GM19035 (cell line): Measurements from ENCODE around the gene TPRN.

ENCODE experiments used
- ATAC-seq: cut with Tn5 transposase; IDR thresholded peaks from one replicate; pipeline ENCODE4 v1.9.1; 2021; ENCODE audit not compliant: unreplicated experiment

Gene TPRN

GRCh38 chr9:137174722-137175293 lies 25.7 kb downstream of the TPRN start:
- ATAC-seq, result no peak

GRCh38 chr9:137173796-137174664 lies 26.5 kb downstream of the TPRN start:
- ATAC-seq, result no peak

GRCh38 chr9:137172901-137173795 lies 27.4 kb downstream of the TPRN start:
- ATAC-seq, result no peak

GRCh38 chr9:137171149-137171900 lies 29.2 kb downstream of the TPRN start:
- no peak for ATAC-seq

- ATAC-seq, result no peak
Measured at GRCh38 chr9:137170486-137171148, 29.9 kb downstream of the TPRN start.

- no peak for ATAC-seq
Measured at GRCh38 chr9:137169896-137170358, 30.6 kb downstream of the TPRN start, which contains the start of gene LRRC26. Gene LRRC26, minus strand, starts transcription at chr9:137170051. Its CDS starts 108 bp downstream, at chr9:137169943.

GRCh38 chr9:137168904-137169856 lies 31.4 kb downstream of the TPRN start:
- no peak for ATAC-seq

GRCh38 chr9:137168573-137168903 lies 32.0 kb downstream of the TPRN start:
- ATAC-seq, result no peak

- no peak for ATAC-seq
Measured at GRCh38 chr9:137167747-137168572, 32.6 kb downstream of the TPRN start.

- no peak for ATAC-seq
Measured at GRCh38 chr9:137167277-137167746, 33.2 kb downstream of the TPRN start.

- no peak for ATAC-seq
Measured at GRCh38 chr9:137166380-137167229, 33.9 kb downstream of the TPRN start.

GRCh38 chr9:137165250-137165836 lies 35.2 kb downstream of the TPRN start:
- no peak for ATAC-seq

- no peak for ATAC-seq
Measured at GRCh38 chr9:137164370-137165249, 35.9 kb downstream of the TPRN start.

- ATAC-seq, result no peak
Measured at GRCh38 chr9:137163805-137164204, 36.7 kb downstream of the TPRN start.

- ATAC-seq, result no peak
Measured at GRCh38 chr9:137163365-137163715, 37.2 kb downstream of the TPRN start.
